Stimulated activated CD4-positive, alpha-beta T cell treated with anti-CD3 and anti-CD28 coated beads, Interleukin-12 subunit alpha, Interleukin-12 subunit beta, amount 100 ng/mL, for 4 hours (primary cell): ENCODE data around the gene MYB.

ENCODE experiments used
- DNase-seq: peaks from one replicate; pipeline ENCODE4 v3.0.0-alpha.2; 2020

The MYB gene

GRCh38 chr6:135165031-135165430 is 16.1 kb upstream of the MYB start:
- no peak for DNase-seq

DNA sequence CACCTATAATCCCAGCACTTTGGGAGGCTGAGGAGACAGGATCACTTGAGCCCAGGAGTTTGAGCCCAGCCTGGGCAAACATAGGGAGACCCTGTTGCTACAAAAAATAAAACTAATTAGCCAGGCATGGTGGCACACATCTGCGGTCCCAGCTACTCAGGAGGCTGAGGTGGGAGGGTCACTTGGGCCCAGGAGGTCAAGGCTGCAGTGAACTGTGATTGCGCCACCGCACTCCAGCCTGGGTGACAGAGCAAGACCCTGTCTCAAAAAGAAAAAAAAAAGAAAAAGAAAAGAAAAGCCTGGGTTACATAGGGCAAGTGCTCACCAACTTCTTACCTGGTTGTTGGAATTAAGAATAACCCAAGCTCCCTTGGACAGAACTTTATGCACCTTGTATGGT is 14.6 kb upstream of the MYB start:
- DNase-seq, result no peak

DNA sequence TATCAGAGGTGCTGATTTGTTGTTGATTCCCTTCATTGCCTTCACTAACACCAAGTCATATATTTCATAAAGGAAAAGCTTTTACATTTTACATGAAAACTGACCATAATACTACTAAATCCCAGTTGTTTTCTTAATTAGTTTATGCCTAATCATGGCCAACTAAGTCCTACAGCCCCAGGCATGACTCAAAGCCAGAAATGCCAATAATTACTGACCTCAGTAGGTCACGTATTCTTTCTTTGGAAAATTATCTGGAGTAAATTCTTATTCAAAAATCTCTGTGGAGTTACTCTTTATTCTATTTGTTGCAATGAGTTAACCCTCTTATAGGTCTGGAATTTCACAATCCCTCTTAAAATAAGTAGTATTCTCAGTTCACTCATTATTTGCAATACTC is 13.5 kb upstream of the MYB start:
- no peak for DNase-seq

- DNase-seq, result no peak
These were observed 12.3 kb upstream of the MYB start for GRCh38 chr6:135168766-135169165.

- DNase-seq, result no peak
These were observed 10.9 kb upstream of the MYB start for GRCh38 chr6:135170238-135170637.

GRCh38 chr6:135170849-135171248 is 10.3 kb upstream of the MYB start:
- DNase-seq, result no peak

DNA sequence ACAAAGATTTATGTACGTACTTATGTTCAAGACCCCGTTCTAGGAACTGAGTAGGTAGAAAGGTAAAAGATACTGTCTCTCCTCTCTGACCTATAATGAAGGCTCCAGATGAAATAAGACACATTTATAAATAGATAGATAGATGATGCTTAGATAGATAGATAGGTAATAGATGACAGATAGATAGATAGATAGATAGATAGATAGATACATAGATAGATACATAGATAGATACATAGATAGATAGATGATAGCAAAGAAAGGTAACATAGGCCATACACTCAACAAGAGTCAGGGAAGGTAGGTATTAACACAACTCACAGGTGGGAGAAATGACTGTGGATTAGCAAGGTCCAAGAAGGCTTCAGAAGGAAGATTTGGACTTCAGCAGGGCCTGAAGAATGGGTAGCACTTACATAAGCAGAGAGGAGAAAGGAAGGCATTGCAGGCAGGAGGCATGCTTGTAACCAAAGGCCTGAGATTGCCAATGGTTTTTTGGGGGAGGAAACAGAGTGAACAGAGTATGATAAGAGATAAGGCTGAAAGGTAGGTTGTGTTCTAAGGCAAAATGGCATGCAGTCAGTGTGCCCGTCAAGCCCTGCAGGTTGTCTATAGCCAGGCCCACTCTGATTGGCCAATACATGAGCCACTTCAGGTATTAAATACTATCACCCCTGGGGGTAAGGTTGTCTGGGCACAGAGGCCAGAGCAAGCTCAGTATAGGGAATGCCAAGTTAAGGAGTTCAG is 7.7 kb upstream of the MYB start:
- DNase-seq, result no peak

DNA sequence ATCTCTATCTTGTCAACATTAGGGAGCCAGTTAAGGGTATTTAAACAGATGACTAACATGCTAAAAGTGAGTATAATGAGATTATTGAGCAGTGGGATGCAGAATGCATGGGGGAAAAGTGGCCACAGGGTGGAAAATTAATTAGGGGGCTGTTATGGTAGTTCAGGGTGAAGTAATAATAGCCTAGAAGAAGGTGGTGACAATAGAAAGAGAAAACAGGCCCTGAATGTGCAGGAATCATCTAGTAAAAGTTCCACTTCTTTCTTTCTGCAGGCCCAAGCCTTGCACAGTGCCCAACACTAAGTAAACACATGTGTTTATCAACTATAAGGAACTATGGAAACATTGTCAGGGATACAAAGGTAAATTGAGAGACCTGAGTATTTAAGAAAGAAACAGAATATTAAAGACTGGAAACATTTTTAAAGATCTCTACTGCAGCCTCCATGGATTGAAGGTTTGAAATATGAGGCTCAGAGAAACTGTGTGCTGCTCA is 7.1 kb upstream of the MYB start:
- DNase-seq, result no peak

GRCh38 chr6:135176058-135176457 is 5.0 kb upstream of the MYB start:
- DNase-seq, result no peak

DNA sequence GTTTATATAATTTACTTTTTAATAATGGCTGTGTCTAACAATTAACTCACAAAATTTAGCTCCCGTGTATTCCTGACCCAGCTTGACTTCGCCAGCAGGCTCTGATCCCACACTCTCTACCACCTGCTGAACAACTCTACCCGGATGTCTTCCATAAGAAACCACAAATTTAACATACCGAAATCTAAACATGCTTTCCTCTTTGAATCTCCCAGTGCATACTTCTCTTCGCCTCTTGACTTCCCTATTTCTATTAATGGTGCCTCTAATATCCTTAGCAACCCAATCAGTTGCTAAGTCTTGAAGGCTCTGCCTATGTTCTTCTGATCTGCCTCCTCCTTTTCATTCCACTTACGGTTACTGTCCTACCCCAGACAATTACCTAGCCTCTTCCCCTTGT is 4.6 kb upstream of the MYB start:
- no peak for DNase-seq

DNA sequence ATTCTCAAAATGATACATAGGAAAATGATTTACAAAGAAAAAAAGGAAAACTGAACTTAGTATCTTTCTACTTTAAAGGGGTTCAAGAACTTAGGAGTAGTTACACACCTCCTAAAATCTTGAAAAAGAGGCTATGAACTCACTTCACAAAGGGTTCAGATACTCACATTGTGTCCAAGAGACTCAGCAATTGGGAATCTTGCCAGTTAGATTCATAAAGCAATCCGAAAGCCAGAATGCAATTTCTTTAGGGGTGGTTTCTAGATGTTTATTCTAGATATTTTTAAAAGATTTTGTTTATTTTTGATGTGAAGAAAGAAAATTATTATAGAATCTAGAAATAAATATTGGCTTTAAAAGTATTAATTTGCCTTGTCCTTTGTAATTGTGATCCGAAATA is 1.7 kb upstream of the MYB start:
- no peak for DNase-seq

- DNase-seq, result no peak
These were observed 1.1 kb upstream of the MYB start for GRCh38 chr6:135179920-135180541.

DNA sequence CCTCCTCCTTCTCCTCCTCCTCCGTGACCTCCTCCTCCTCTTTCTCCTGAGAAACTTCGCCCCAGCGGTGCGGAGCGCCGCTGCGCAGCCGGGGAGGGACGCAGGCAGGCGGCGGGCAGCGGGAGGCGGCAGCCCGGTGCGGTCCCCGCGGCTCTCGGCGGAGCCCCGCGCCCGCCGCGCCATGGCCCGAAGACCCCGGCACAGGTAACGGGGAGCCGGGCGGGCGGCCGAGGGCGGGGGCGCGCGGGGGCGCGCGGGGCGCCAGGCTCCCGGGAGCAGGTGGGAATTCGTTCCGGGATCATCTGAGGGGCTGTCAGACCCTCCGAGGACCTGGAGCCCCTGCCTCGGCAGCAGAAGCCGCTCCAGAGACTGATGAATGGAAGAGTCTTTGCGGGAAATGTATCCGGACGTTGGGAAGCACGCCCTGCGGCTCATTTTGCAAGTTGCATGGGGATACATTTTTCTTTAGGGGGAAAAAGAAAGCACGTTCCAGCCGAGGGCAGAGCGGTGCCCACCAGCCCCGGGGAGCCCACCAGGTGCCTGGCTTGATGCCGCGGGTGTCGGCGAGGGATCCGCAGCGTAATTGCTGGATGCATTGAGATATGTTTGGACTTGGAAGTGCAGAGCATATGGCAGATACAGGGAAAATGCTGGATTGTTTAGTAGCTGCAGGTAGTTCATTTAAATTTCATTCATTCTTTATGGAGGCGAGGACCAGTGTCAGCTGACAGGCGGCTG is 394 bp downstream of the MYB start:
- peak; percentile 4 for DNase-seq

DNA sequence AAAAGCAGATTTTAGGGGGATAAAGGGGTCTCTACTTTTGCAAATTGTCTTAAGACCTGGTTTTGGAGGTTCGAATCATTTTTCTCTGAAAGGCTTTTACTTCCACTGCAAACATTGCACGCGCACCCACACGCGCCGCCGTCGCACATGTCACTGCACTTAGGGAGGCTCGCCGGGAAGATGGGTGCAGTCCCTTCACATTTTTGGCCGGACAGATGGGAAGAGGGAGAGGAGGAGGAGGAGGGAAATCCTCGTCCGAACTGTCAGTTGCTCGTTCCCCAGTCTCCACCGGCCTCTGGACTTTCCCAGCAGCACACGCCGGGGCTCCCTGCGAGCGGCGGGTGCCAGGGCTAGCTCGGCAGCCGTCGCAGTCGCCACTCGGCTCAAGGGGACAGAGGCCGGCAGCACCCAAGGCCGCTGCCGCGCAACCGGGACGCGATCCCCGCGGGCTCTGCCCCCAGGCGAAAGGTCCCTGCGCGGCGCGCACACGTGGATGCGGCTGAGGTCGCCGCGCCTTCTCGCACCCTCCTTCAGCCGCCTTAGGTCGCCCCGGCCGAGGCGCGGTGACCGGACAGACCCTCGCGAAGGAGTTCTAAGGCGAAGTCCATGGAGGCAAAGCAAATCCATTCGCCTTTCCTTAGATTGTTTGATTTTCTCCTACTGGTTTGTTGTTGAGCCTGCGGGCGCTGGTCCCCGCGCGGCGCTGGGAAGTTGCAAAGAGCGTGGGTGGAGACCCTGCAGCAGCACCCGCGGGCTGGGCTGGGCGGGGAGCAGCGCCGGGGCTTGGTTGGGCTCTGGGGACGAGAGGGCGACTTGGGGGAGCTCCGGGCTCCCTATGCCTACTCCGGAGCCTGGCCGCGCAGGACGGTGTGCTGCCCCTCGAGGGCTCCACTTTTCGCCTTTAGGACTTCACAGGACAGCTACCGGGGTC is 1.2 kb downstream of the MYB start:
- DNase-seq, result peak; percentile 48

DNA sequence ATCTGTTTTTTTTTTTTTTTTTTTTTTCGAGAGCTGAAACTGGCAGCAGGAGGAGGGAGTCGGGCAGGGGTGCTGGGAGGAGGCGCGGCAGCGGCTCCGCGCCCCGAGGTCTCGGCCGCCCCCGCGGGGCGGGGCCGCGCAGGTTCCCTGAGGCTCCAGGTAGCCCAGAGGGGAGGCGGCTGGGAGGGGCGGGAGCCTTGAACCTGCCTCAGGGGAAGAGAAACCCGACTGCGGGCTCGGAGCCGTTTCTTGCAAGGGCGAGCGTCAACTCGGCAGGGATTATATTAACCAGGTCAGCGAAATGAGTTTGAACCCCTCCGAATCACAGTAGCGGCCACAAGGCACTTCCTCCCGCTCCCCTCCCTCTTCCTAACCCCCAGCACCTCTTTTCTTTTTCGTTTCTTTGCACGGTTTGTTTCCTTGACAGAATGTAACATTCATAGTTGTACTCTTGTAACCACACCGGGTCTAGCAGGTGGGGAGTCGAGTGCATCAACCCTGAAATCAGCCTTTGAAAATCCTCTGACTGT is 2.0 kb downstream of the MYB start:
- DNase-seq, result peak; percentile 67

GRCh38 chr6:135183532-135184440 is 2.7 kb downstream of the MYB start:
- peak; percentile 68 for DNase-seq

GRCh38 chr6:135185483-135185882 is 4.4 kb downstream of the MYB start:
- no peak for DNase-seq

GRCh38 chr6:135186255-135186654 is 5.1 kb downstream of the MYB start:
- no peak for DNase-seq

DNA sequence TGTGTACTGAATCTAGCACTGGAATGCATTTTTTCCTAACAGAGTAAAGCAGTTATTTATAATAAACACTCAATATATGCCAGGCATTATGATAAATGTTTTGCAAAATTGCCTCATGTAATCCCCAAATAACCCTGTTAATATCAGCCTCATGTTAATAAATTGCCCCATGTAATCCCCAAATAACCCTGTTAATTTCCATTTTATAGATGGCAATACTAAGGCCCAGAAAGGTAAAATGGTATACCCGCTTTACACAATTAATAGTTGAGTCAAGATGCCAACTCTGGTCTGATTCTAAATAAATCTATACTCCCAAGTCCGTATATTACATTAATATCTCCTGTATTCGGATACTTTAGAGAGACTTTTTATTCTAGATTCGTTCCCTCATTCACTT is 6.3 kb downstream of the MYB start:
- no peak for DNase-seq

DNA sequence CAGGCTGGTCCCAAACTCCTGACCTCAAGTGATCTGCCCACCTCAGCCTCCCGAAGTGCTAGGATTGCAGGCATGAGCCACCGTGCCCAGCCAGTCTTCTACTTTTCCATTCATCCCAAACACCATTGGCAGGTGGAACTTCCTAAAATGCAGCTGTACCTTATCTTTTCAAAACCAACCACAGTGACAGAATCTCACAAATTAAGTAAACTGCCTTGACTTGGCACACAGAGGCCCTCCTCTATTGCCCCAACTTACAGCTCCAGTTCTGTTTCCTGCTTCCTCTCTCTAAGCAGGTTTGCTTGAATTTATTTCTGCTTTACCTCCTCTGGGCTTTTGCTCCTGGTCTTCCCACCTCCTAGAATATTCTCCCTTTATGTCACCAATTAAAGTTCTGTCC is 7.6 kb downstream of the MYB start:
- DNase-seq, result no peak

GRCh38 chr6:135189344-135189743 is 8.2 kb downstream of the MYB start:
- DNase-seq, result no peak
